ENCODE measurements around the gene CHADL. TPM values are rescaled to one million over a fixed set of nuclear protein-coding genes. Genes with fewer than 3 reads are reported as not detected.

The CHADL gene
- total RNA-seq, 1 experiment from 2014 or later: 0.74 TPM

DNA sequence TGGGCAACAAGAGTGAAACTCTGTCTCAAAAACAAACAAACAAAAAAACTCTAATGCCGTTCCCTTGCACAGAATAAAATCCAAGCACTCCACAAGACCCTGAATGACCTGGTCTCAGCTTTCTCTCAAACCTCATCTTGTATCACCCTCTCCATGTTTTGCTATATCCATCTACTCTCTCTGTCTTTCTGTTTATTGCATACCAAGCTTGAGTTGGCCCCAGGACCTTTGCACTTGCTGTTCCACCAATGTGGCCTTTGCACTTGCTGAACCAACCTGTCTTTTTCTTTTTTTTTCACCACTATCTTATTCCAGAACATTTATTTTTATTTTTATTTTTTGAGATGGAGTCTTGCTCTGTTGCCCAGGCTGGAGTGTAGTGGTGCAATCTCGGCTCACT, 37.6 kb downstream of the CHADL start:
- Histone ChIP-seq H2AFZ (no peak overlapping the region), H3K27me3 (ENCODE audit: insufficient read depth, low read depth) (no peaks in the 10 kb centered on the region), H3K9me3 (ENCODE audit: insufficient read depth, low read depth) (no peaks in the 10 kb centered on the region), H3K36me3 (ENCODE audit: low read depth) (no peaks in the 10 kb centered on the region), H3K4me1 (replicated peaks; ENCODE audit: insufficient read depth) (peaks cover 25% of the 10 kb centered on the region), H3K79me2 (ENCODE audit: low read depth) (peaks cover 25% of the 10 kb centered on the region), H3K9me2 (ENCODE audit: insufficient read depth) (no peaks in the 10 kb centered on the region), H3K4me2 (no peak overlapping the region), H3K27ac (no peak overlapping the region), H3K4me3 (no peak overlapping the region), H3F3A (ENCODE audit: insufficient read depth, low read depth) (peaks cover 37% of the 10 kb centered on the region), H4K20me1 (ENCODE audit: insufficient read depth) (no peaks in the 10 kb centered on the region)
- DNase-seq: no peak
- ChIA-PET POLR2A (ENCODE audit: unreplicated experiment) (no interaction called here), CTCF (no interaction called here)
- no peak for TF ChIP-seq EZH2 (IDR thresholded peaks at IDR 0.05; ENCODE audit: low read depth)
- TF ChIP-seq, protein P1, sequence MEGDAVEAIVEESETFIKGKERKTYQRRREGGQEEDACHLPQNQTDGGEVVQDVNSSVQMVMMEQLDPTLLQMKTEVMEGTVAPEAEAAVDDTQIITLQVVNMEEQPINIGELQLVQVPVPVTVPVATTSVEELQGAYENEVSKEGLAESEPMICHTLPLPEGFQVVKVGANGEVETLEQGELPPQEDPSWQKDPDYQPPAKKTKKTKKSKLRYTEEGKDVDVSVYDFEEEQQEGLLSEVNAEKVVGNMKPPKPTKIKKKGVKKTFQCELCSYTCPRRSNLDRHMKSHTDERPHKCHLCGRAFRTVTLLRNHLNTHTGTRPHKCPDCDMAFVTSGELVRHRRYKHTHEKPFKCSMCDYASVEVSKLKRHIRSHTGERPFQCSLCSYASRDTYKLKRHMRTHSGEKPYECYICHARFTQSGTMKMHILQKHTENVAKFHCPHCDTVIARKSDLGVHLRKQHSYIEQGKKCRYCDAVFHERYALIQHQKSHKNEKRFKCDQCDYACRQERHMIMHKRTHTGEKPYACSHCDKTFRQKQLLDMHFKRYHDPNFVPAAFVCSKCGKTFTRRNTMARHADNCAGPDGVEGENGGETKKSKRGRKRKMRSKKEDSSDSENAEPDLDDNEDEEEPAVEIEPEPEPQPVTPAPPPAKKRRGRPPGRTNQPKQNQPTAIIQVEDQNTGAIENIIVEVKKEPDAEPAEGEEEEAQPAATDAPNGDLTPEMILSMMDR (conservative IDR thresholded peaks at IDR 0.05): no peak
- BruUV-seq (replicated peaks): no TSS peak
- intact Hi-C loops (cut with micrococcal nuclease; ENCODE audit: unreplicated experiment): no loop called here

DNA sequence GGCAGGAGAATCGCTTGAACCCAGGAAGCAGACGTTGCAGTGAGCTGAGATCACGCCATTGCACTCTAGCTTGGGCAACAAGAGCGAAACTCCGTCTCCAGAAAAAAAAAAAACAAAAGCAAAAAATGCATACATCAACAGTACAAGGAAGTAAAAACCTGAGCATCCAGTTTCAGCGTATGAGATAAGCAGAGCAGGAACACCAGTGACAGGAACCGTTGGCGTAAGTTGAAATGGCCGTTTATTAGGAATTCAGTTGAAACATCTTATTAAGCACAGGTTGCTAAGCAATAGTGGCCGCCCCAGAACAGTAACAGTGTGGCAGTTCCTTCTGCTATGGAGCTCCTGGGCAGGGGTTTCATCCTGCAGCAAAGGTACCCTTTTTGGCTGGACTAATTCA, 39.6 kb downstream of the CHADL start:
- no TSS peak for BruUV-seq (replicated peaks)
- no peak overlapping the region for H3K4me3 ChIP-seq
- DNase-seq: peak; percentile 26 to 92
- H3K27ac ChIP-seq: no peak overlapping the region; the same call in 1 of the 2 replicates
- peaks cover 9% of the 10 kb centered on the region for H3K79me2 ChIP-seq (ENCODE audit: low read depth)
- POLR2A ChIA-PET (ENCODE audit: unreplicated experiment): interaction anchor here (0.5 to 0.6 kb wide), 2 partner anchors 245 to 775 kb away, joined by 3 to 6 read pairs; partner anchors contain the start of gene TOB2
- peak overlapping the region; percentile 52 for H3K4me2 ChIP-seq
- no peaks in the 10 kb centered on the region for H3K27me3 ChIP-seq (ENCODE audit: insufficient read depth, low read depth)
- no peaks in the 10 kb centered on the region for H3K36me3 ChIP-seq (ENCODE audit: low read depth)
- no peaks in the 10 kb centered on the region for H3K9me2 ChIP-seq (ENCODE audit: insufficient read depth)
- no peaks in the 10 kb centered on the region for H4K20me1 ChIP-seq (ENCODE audit: insufficient read depth)
- intact Hi-C loops (cut with micrococcal nuclease; ENCODE audit: unreplicated experiment): no loop called here
- H3K9me3 ChIP-seq (ENCODE audit: insufficient read depth, low read depth): no peaks in the 10 kb centered on the region
- TF ChIP-seq EZH2 (IDR thresholded peaks at IDR 0.05; ENCODE audit: low read depth): no peak
- TF ChIP-seq, protein P1 (conservative IDR thresholded peaks at IDR 0.05): no peak
- peaks cover 32% of the 10 kb centered on the region for H3K4me1 ChIP-seq (replicated peaks; ENCODE audit: insufficient read depth)
- CTCF ChIA-PET: no interaction called here
- peaks cover 45% of the 10 kb centered on the region for H3F3A ChIP-seq (ENCODE audit: insufficient read depth, low read depth)
- peak overlapping the region; percentile 55; the same call in 1 of the 2 replicates for H2AFZ ChIP-seq

GRCh38 chr22:41198027-41198580, 42.6 kb downstream of the CHADL start:
- POLR2A ChIA-PET (ENCODE audit: unreplicated experiment): interaction anchor here (0.6 kb wide), 1 partner anchor 19 kb away, joined by 4 read pairs; no protein-coding TSS in a partner anchor
- CTCF ChIA-PET: interaction anchor here (1.2 to 2.1 kb wide), 2 partner anchors 39 to 183 kb away, joined by 9 to 10 read pairs; partner anchors contain the start of gene TEF
- no peaks in the 10 kb centered on the region for H3K36me3 ChIP-seq (ENCODE audit: low read depth)
- no peaks in the 10 kb centered on the region for H3K27me3 ChIP-seq (ENCODE audit: insufficient read depth, low read depth)
- intact Hi-C loops (cut with micrococcal nuclease; ENCODE audit: unreplicated experiment): no loop called here
- no peaks in the 10 kb centered on the region for H4K20me1 ChIP-seq (ENCODE audit: insufficient read depth)
- peaks cover 43% of the 10 kb centered on the region for H3F3A ChIP-seq (ENCODE audit: insufficient read depth, low read depth)
- H3K9me2 ChIP-seq (ENCODE audit: insufficient read depth): no peaks in the 10 kb centered on the region
- peak overlapping the region; percentile 82 for H3K4me3 ChIP-seq
- peak overlapping the region; percentile 98 for H2AFZ ChIP-seq
- DNase-seq: peak; percentile 45 to 62
- no peaks in the 10 kb centered on the region for H3K79me2 ChIP-seq (ENCODE audit: low read depth)
- peak overlapping the region; percentile 99 for H3K4me2 ChIP-seq
- no peak overlapping the region for H3K27ac ChIP-seq
- TF ChIP-seq EZH2 (IDR thresholded peaks at IDR 0.05; ENCODE audit: low read depth): no peak
- TF ChIP-seq, protein P1 (conservative IDR thresholded peaks at IDR 0.05): no peak; the same call in 1 of the 2 replicates
- BruUV-seq (replicated peaks): no TSS peak
- peaks cover 38% of the 10 kb centered on the region for H3K4me1 ChIP-seq (replicated peaks; ENCODE audit: insufficient read depth)
- H3K9me3 ChIP-seq (ENCODE audit: insufficient read depth, low read depth): no peaks in the 10 kb centered on the region

Measured in PC-9 (cell line).